Measurements from ENCODE around the gene KIF1A. TPM values are rescaled to one million over a fixed set of nuclear protein-coding genes. Genes with fewer than 3 reads are reported as not detected.

The KIF1A gene
- total RNA-seq, 1 experiment from 2014 or later: not detected

DNA sequence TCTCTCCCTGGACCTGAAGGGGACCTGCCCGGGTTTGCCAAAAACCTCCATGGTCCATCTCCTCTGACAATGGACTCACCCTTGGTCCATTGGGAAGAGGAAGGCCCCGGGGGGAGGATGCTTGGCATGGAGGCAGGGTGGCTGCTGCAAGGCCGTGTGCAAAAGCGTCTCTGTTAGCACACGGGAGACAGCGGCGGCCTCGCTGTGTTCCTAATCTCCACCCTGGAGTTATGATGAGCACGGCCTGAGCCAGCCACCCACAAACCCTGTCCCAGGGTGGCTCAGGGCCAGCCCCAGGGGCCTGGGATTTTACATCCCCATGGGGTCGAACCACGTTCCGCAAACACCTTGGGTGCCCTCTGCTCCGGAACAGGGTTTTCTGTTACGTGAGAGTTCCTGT is 92.6 kb downstream of the KIF1A start:
- no peak overlapping the region for H3K4me3 ChIP-seq
- peaks cover 92% of the 10 kb centered on the region for H3K27me3 ChIP-seq (ENCODE audit: insufficient read depth, low read depth)
- no peaks in the 10 kb centered on the region for H3K79me2 ChIP-seq (ENCODE audit: low read depth)
- no peak for DNase-seq
- H3K4me1 ChIP-seq (replicated peaks; ENCODE audit: insufficient read depth): no peaks in the 10 kb centered on the region
- TF ChIP-seq, protein P1, sequence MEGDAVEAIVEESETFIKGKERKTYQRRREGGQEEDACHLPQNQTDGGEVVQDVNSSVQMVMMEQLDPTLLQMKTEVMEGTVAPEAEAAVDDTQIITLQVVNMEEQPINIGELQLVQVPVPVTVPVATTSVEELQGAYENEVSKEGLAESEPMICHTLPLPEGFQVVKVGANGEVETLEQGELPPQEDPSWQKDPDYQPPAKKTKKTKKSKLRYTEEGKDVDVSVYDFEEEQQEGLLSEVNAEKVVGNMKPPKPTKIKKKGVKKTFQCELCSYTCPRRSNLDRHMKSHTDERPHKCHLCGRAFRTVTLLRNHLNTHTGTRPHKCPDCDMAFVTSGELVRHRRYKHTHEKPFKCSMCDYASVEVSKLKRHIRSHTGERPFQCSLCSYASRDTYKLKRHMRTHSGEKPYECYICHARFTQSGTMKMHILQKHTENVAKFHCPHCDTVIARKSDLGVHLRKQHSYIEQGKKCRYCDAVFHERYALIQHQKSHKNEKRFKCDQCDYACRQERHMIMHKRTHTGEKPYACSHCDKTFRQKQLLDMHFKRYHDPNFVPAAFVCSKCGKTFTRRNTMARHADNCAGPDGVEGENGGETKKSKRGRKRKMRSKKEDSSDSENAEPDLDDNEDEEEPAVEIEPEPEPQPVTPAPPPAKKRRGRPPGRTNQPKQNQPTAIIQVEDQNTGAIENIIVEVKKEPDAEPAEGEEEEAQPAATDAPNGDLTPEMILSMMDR (conservative IDR thresholded peaks at IDR 0.05): no peak
- no peak for TF ChIP-seq EZH2 (IDR thresholded peaks at IDR 0.05; ENCODE audit: low read depth)
- H2AFZ ChIP-seq: no peak overlapping the region
- no peaks in the 10 kb centered on the region for H3K9me3 ChIP-seq (ENCODE audit: insufficient read depth, low read depth)
- BruUV-seq (replicated peaks): no TSS peak
- H3K4me2 ChIP-seq: no peak overlapping the region
- no peaks in the 10 kb centered on the region for H3K36me3 ChIP-seq (ENCODE audit: low read depth)
- peaks cover 4% of the 10 kb centered on the region; the same call in 1 of the 2 replicates for H4K20me1 ChIP-seq (ENCODE audit: insufficient read depth)
- no peak overlapping the region for H3K27ac ChIP-seq
- no peaks in the 10 kb centered on the region for H3F3A ChIP-seq (ENCODE audit: insufficient read depth, low read depth)
- CTCF ChIA-PET: no interaction called here
- POLR2A ChIA-PET (ENCODE audit: unreplicated experiment): no interaction called here
- no peaks in the 10 kb centered on the region for H3K9me2 ChIP-seq (ENCODE audit: insufficient read depth)
- intact Hi-C loops (cut with micrococcal nuclease; ENCODE audit: unreplicated experiment): no loop called here

DNA sequence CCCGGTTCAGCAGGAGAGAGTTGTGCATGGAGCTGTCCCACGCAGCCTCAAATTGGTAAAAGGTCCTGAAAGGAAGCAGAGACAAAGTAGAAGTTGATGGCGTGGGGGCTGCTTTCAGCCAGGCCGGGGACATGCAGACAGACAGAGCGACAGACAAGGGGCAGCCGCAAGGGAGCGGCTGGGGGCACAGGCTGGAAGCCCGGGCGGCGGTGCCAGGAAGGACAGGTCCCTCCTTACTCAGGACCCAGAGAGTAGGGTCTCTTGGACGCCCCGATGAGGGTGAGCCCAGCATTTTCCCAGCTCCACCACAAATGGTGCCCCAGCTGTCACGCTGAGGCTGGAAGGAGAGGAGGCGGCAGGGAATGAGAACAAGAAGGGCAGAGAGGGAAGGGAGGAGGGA is 93.1 kb downstream of the KIF1A start:
- no peak overlapping the region for H3K27ac ChIP-seq
- BruUV-seq (replicated peaks): no TSS peak
- H3K9me2 ChIP-seq (ENCODE audit: insufficient read depth): no peaks in the 10 kb centered on the region
- no peaks in the 10 kb centered on the region for H3F3A ChIP-seq (ENCODE audit: insufficient read depth, low read depth)
- peaks cover 4% of the 10 kb centered on the region; the same call in 1 of the 2 replicates for H4K20me1 ChIP-seq (ENCODE audit: insufficient read depth)
- no peak overlapping the region for H3K4me2 ChIP-seq
- DNase-seq: no peak
- H3K79me2 ChIP-seq (ENCODE audit: low read depth): no peaks in the 10 kb centered on the region
- no peaks in the 10 kb centered on the region for H3K4me1 ChIP-seq (replicated peaks; ENCODE audit: insufficient read depth)
- intact Hi-C loops (cut with micrococcal nuclease; ENCODE audit: unreplicated experiment): no loop called here
- H3K36me3 ChIP-seq (ENCODE audit: low read depth): no peaks in the 10 kb centered on the region
- TF ChIP-seq, protein P1 (conservative IDR thresholded peaks at IDR 0.05): no peak
- TF ChIP-seq EZH2 (IDR thresholded peaks at IDR 0.05; ENCODE audit: low read depth): no peak
- peaks cover 98% of the 10 kb centered on the region for H3K27me3 ChIP-seq (ENCODE audit: insufficient read depth, low read depth)
- H3K9me3 ChIP-seq (ENCODE audit: insufficient read depth, low read depth): no peaks in the 10 kb centered on the region
- ChIA-PET CTCF (no interaction called here), POLR2A (ENCODE audit: unreplicated experiment) (no interaction called here)
- no peak overlapping the region for H3K4me3 ChIP-seq
- H2AFZ ChIP-seq: no peak overlapping the region

DNA sequence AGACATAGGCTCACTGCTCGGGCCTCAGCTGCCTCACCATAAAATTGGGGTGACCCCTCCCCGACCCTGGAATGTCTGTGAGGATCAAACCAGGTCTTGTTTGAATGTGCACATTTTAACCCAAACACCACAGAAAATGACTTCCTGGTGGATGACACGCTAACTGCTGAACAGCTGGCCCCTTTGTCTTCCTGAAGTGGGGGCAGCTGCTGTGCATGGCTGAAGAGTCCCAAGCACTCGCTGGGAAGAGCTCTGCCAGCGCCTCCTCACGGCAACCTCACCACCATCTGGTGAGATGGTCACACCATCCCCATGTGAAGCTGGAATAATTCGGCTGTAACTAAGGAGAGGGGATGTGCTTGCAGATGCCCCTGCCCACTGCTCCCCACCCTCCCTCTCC is 94.3 kb downstream of the KIF1A start:
- no peak for DNase-seq
- no peak overlapping the region for H2AFZ ChIP-seq
- no peak overlapping the region for H3K4me2 ChIP-seq
- ChIA-PET CTCF (no interaction called here), POLR2A (ENCODE audit: unreplicated experiment) (no interaction called here)
- H3K79me2 ChIP-seq (ENCODE audit: low read depth): no peaks in the 10 kb centered on the region
- H3K9me2 ChIP-seq (ENCODE audit: insufficient read depth): no peaks in the 10 kb centered on the region
- TF ChIP-seq, protein P1 (conservative IDR thresholded peaks at IDR 0.05): no peak
- TF ChIP-seq EZH2 (IDR thresholded peaks at IDR 0.05; ENCODE audit: low read depth): no peak
- H3K27me3 ChIP-seq (ENCODE audit: insufficient read depth, low read depth): peaks cover 100% of the 10 kb centered on the region
- no peaks in the 10 kb centered on the region for H3F3A ChIP-seq (ENCODE audit: insufficient read depth, low read depth)
- intact Hi-C loops (cut with micrococcal nuclease; ENCODE audit: unreplicated experiment): no loop called here
- no peak overlapping the region for H3K4me3 ChIP-seq
- H4K20me1 ChIP-seq (ENCODE audit: insufficient read depth): peaks cover 4% of the 10 kb centered on the region; the same call in 1 of the 2 replicates
- no TSS peak for BruUV-seq (replicated peaks)
- no peak overlapping the region for H3K27ac ChIP-seq
- no peaks in the 10 kb centered on the region for H3K4me1 ChIP-seq (replicated peaks; ENCODE audit: insufficient read depth)
- H3K36me3 ChIP-seq (ENCODE audit: low read depth): no peaks in the 10 kb centered on the region
- no peaks in the 10 kb centered on the region for H3K9me3 ChIP-seq (ENCODE audit: insufficient read depth, low read depth)
